GM23338 (cell line): ENCODE data around the gene GALM. TPM values are rescaled to one million over a fixed set of nuclear protein-coding genes. Genes with fewer than 3 reads are reported as not detected.

ENCODE experiments used
- ATAC-seq: fragments of 200-7000 bp; cut with Tn5 transposase; 3 replicates; pipeline ENCODE4 v1.9.1; 2020
- DNase-seq: peaks from one replicate; pipeline ENCODE4 v3.0.0-alpha.2; 2015; ENCODE audit warnings: low spot score
- H2AFZ ChIP-seq: fragments of 200-600 bp; sonication (generic); 2 replicates; pipeline ENCODE4 v1.8.0; 2016; ENCODE audit warnings: antibody characterized with exemption, mild to moderate bottlenecking, moderate library complexity
- H3F3A ChIP-seq: fragments of 200-600 bp; sonication (generic); replicated peaks from 2 replicates; pipeline ENCODE4 v1.8.0; 2017; ENCODE audit warnings: antibody characterized with exemption, mixed run types, low read depth
- H3K27ac ChIP-seq: fragments of 200-600 bp; sonication (generic); 2 replicates; pipeline ENCODE4 v1.6.1; 2016; ENCODE audit warnings: low read depth
- H3K27me3 ChIP-seq: fragments of 200-600 bp; sonication (generic); 2 replicates; pipeline ENCODE4 v1.8.0; 2016; ENCODE audit warnings: mild to moderate bottlenecking, mixed run types, moderate library complexity; ENCODE audit not compliant: insufficient read depth
- H3K36me3 ChIP-seq: fragments of 200-600 bp; sonication (generic); 2 replicates; pipeline ENCODE4 v1.8.0; 2016; ENCODE audit warnings: mild to moderate bottlenecking; ENCODE audit not compliant: insufficient read depth
- H3K4me1 ChIP-seq: fragments of 200-600 bp; sonication (generic); 2 replicates; pipeline ENCODE4 v1.8.0; 2016; ENCODE audit warnings: mild to moderate bottlenecking, moderate library complexity; ENCODE audit not compliant: insufficient read depth
- H3K4me2 ChIP-seq: fragments of 200-600 bp; sonication (generic); 2 replicates; pipeline ENCODE4 v1.7.1; 2017; ENCODE audit warnings: mixed run types
- H3K4me3 ChIP-seq: fragments of 200-600 bp; sonication (generic); 2 replicates; pipeline ENCODE4 v1.6.1; 2016; ENCODE audit warnings: mixed run types
- H3K79me2 ChIP-seq: fragments of 200-600 bp; sonication (generic); replicated peaks from 2 replicates; pipeline ENCODE4 v1.8.0; 2017; ENCODE audit warnings: mild to moderate bottlenecking; ENCODE audit not compliant: insufficient read depth
- H3K9me2 ChIP-seq: fragments of 200-600 bp; sonication (generic); 2 replicates; pipeline ENCODE4 v1.8.0; 2017; ENCODE audit not compliant: insufficient read depth
- H4K20me1 ChIP-seq: fragments of 200-600 bp; sonication (generic); replicated peaks from 2 replicates; pipeline ENCODE4 v1.8.0; 2017; ENCODE audit warnings: mild to moderate bottlenecking; ENCODE audit not compliant: insufficient read depth
- H3K27ac Mint-ChIP-seq: 2 replicates; pipeline ENCODE4 v1.8.0; 2020; ENCODE audit warnings: inconsistent platforms, mild to moderate bottlenecking, moderate library complexity, mixed read lengths
- H3K27me3 Mint-ChIP-seq: 3 replicates; pipeline ENCODE4 v1.8.0; 2022; ENCODE audit warnings: low read depth, mild to moderate bottlenecking, moderate library complexity, mixed read lengths, inconsistent platforms; ENCODE audit not compliant: insufficient read depth, poor library complexity
- H3K36me3 Mint-ChIP-seq: 3 replicates; pipeline ENCODE4 v1.8.0; 2021; ENCODE audit warnings: low read depth, mild to moderate bottlenecking, inconsistent platforms, moderate library complexity, mixed read lengths
- H3K4me1 Mint-ChIP-seq: 3 replicates; pipeline ENCODE4 v1.8.0; 2020; ENCODE audit warnings: mild to moderate bottlenecking, inconsistent platforms, mixed read lengths
- H3K4me3 Mint-ChIP-seq: 3 replicates; pipeline ENCODE4 v1.8.0; 2021; ENCODE audit warnings: moderate library complexity, mild to moderate bottlenecking, inconsistent platforms, mixed read lengths
- H3K9me3 Mint-ChIP-seq: 3 replicates; pipeline ENCODE4 v1.8.0; 2020; ENCODE audit warnings: moderate library complexity, mild to moderate bottlenecking, inconsistent platforms, mixed read lengths
- CREB1 ChIP-seq: fragments of 250-450 bp; sonication (Bioruptor Pico); IDR thresholded peaks from 2 replicates; pipeline ENCODE4 v1.5.0; 2020; ENCODE audit warnings: low read depth, mild to moderate bottlenecking, moderate library complexity
- CTCF ChIP-seq, 2 experiments: fragments of 200-600 bp in 1 of 2; sonication (generic) in 1 of 2; conservative IDR thresholded peaks; 2 replicates each; pipeline versions ENCODE4 v1.5.1 to v1.6.1; 2016 to 2017; ENCODE audit warnings: antibody characterized with exemption in 2 of 2, low read depth in 2 of 2, mild to moderate bottlenecking in 2 of 2, moderate library complexity in 1 of 2
- ETS1 ChIP-seq: IDR thresholded peaks from 2 replicates; pipeline ENCODE4 v1.6.1; 2016; ENCODE audit warnings: antibody characterized with exemption
- EZH2 ChIP-seq: fragments of 200-600 bp; sonication (generic); IDR thresholded peaks from one replicate; pipeline ENCODE4 v1.8.0; 2017; ENCODE audit warnings: antibody characterized with exemption, mild to moderate bottlenecking, low read depth; ENCODE audit not compliant: unreplicated experiment
- EZH2phosphoT487 ChIP-seq: fragments of 200-600 bp; sonication (generic); IDR thresholded peaks from one replicate; pipeline ENCODE4 v1.8.1; 2018; ENCODE audit warnings: antibody characterized with exemption; ENCODE audit not compliant: unreplicated experiment
- JUNB ChIP-seq: IDR thresholded peaks from one replicate; pipeline ENCODE4 v1.6.1; 2016; ENCODE audit warnings: antibody characterized with exemption; ENCODE audit not compliant: unreplicated experiment
- NANOG ChIP-seq: IDR thresholded peaks from 2 replicates; pipeline ENCODE4 v1.6.1; 2016; ENCODE audit warnings: antibody characterized with exemption, borderline replicate concordance
- POLR2AphosphoS5 ChIP-seq: IDR thresholded peaks from 2 replicates; pipeline ENCODE4 v1.6.1; 2016; ENCODE audit warnings: antibody characterized with exemption, low read depth
- REST ChIP-seq: IDR thresholded peaks from one replicate; pipeline ENCODE4 v1.6.1; 2018; ENCODE audit warnings: antibody characterized with exemption; ENCODE audit not compliant: unreplicated experiment
- STAT1 ChIP-seq: IDR thresholded peaks from one replicate; pipeline ENCODE4 v1.6.1; 2016; ENCODE audit warnings: antibody characterized with exemption; ENCODE audit not compliant: unreplicated experiment
- ZNF114 ChIP-seq: fragments of 250-450 bp; sonication (Bioruptor Pico); IDR thresholded peaks from 2 replicates; pipeline ENCODE4 v1.5.0; 2020; ENCODE audit warnings: mild to moderate bottlenecking, moderate library complexity
- ZNF331 ChIP-seq: fragments of 250-450 bp; sonication (Bioruptor Pico); IDR thresholded peaks from 2 replicates; pipeline ENCODE4 v1.5.0; 2020; ENCODE audit warnings: low read depth, mild to moderate bottlenecking, moderate library complexity
- ZNF462 ChIP-seq: fragments of 250-450 bp; sonication (Bioruptor Pico); IDR thresholded peaks from 2 replicates; pipeline ENCODE4 v1.5.0; 2020; ENCODE audit warnings: mild to moderate bottlenecking, moderate library complexity
- polyA plus RNA-seq: library from polyadenylated mRNA; unstranded; fragments of >200 nt; fragmentation: Nextera tagmentation; extraction: Ambion mirVana; gene quantifications from 2 replicates; pipeline ENCODE4 v1.2.1, GENCODE V29; 2016
- total RNA-seq: library from RNA; depleted of rRNA; stranded (reverse); fragments of >200 nt; shearing (Covaris generic); gene quantifications from 2 replicates; pipeline ENCODE4 v1.2.3, GENCODE V29; 2014

The GALM gene
- total and polyA plus RNA-seq, 2 experiments from 2014 or later: 9.3 to 21.6 TPM

- Histone ChIP-seq H3K27ac (no peak overlapping the region), H2AFZ (no peak overlapping the region), H3K4me2 (no peak overlapping the region), H3F3A (no peaks in the 10 kb centered on the region), H3K36me3 (no peaks in the 10 kb centered on the region), H3K4me1 (no peaks in the 10 kb centered on the region), H3K27me3 (no peaks in the 10 kb centered on the region), H3K79me2 (no peaks in the 10 kb centered on the region), H3K9me2 (0 out of 2 replicates have a peak, but pooled peaks cover under 1% of the 10 kb centered on the region), H4K20me1 (no peaks in the 10 kb centered on the region), H3K4me3 (no peak overlapping the region)
- H3K36me3 Mint-ChIP-seq: no peaks in the 10 kb centered on the region
- no peak for DNase-seq
- H3K27ac Mint-ChIP-seq: no peak overlapping the region
- no peak for ATAC-seq
- no peaks in the 10 kb centered on the region for H3K27me3 Mint-ChIP-seq
- H3K4me1 Mint-ChIP-seq: no peaks in the 10 kb centered on the region
- TF ChIP-seq EZH2: no peak
- no peak for TF ChIP-seq REST
- TF ChIP-seq POLR2AphosphoS5: no peak
- TF ChIP-seq ZNF331 (CRISPR knock-in tag): no peak
- TF ChIP-seq ZNF114 (CRISPR knock-in tag): no peak
- TF ChIP-seq CTCF (conservative IDR thresholded peaks at IDR 0.05; ENCODE audit: low read depth in 2 of 2): no peak
- no peak for TF ChIP-seq STAT1
- TF ChIP-seq EZH2phosphoT487: no peak
- TF ChIP-seq CREB1 (CRISPR knock-in tag): no peak
- no peak for TF ChIP-seq ZNF462 (CRISPR knock-in tag)
- no peak for TF ChIP-seq NANOG
- no peak for TF ChIP-seq JUNB
- no peak for TF ChIP-seq ETS1
- no peaks in the 10 kb centered on the region for H3K9me3 Mint-ChIP-seq
- no peak overlapping the region for H3K4me3 Mint-ChIP-seq
Observed at GRCh38 chr2:38660282-38660681, 5.6 kb upstream of the GALM start.
